OCI-M2 (cell line): ENCODE measurements around the gene ZNF169.
"Not testable (repeated sequence)": the region's sequence is repeated elsewhere in the genome, so short reads cannot be mapped to it uniquely, and the experiment has no call there.

ENCODE experiments used
- DNase-seq: peaks from one replicate; lab custom pipeline; 2025; ENCODE audit not compliant: unreplicated experiment; lab: John Stamatoyannopoulos, UW

ZNF169 gene

GRCh38 chr9:94286116-94286515, 27.0 kb downstream of the ZNF169 start:
- no peak for DNase-seq

GRCh38 chr9:94287877-94288513, 28.9 kb downstream of the ZNF169 start:
- DNase-seq, result no peak

- DNase-seq, result no peak
Measured at GRCh38 chr9:94289691-94290090, 30.6 kb downstream of the ZNF169 start.

- no peak for DNase-seq
Measured at GRCh38 chr9:94298949-94299599, 40.0 kb downstream of the ZNF169 start.

GRCh38 chr9:94300470-94301301, 41.6 kb downstream of the ZNF169 start:
- DNase-seq, result no peak

- DNase-seq, result no peak
Measured at GRCh38 chr9:94301583-94301982, 42.5 kb downstream of the ZNF169 start.

- no peak for DNase-seq
Measured at GRCh38 chr9:94302426-94302825, 43.3 kb downstream of the ZNF169 start.

- no peak for DNase-seq
Measured at GRCh38 chr9:94303321-94303720, 44.2 kb downstream of the ZNF169 start.

GRCh38 chr9:94315034-94315984, 56.2 kb downstream of the ZNF169 start:
- DNase-seq, result not testable (repeated sequence)

GRCh38 chr9:94316236-94316635, 57.1 kb downstream of the ZNF169 start:
- DNase-seq, result not testable (repeated sequence)

GRCh38 chr9:94317949-94318657, 59.0 kb downstream of the ZNF169 start:
- DNase-seq, result not testable (repeated sequence)

- DNase-seq, result not testable (repeated sequence)
Measured at GRCh38 chr9:94322342-94322940, 63.3 kb downstream of the ZNF169 start.

- DNase-seq, result not testable (repeated sequence)
Measured at GRCh38 chr9:94323153-94323798, 64.2 kb downstream of the ZNF169 start.

- DNase-seq, result not testable (repeated sequence)
Measured at GRCh38 chr9:94325583-94325982, 66.5 kb downstream of the ZNF169 start.

GRCh38 chr9:94328544-94328943, 69.4 kb downstream of the ZNF169 start, which contains the start of gene NUTM2F:
TSS of gene NUTM2F (minus strand) at chr9:94328644. CDS start at chr9:94328623, 21 bp downstream.
- not testable (repeated sequence) for DNase-seq

- DNase-seq, result not testable (repeated sequence)
Measured at GRCh38 chr9:94336445-94336844, 77.3 kb downstream of the ZNF169 start.

- not testable (repeated sequence) for DNase-seq
Measured at GRCh38 chr9:94338723-94339122, 79.6 kb downstream of the ZNF169 start.

- not testable (repeated sequence) for DNase-seq
Measured at GRCh38 chr9:94339657-94340056, 80.6 kb downstream of the ZNF169 start.

- DNase-seq, result not testable (repeated sequence)
Measured at GRCh38 chr9:94340750-94341149, 81.7 kb downstream of the ZNF169 start.
